T follicular helper cell (primary cell): ENCODE results near the gene NPNT.

ENCODE experiments used
- DNase-seq: peaks from one replicate; pipeline ENCODE4 v3.0.0-alpha.2; 2020; ENCODE audit warnings: low read depth

Gene NPNT

GRCh38 chr4:105912633-105913032, 17.4 kb downstream of the NPNT start:
- no peak for DNase-seq

GRCh38 chr4:105917171-105917685, 22.0 kb downstream of the NPNT start:
- no peak for DNase-seq

GRCh38 chr4:105921301-105921700, 26.0 kb downstream of the NPNT start:
- DNase-seq, result no peak

- no peak for DNase-seq
These were observed 28.4 kb downstream of the NPNT start for GRCh38 chr4:105923497-105924238.

GRCh38 chr4:105924341-105924740, 29.1 kb downstream of the NPNT start:
- no peak for DNase-seq

- no peak for DNase-seq
These were observed 35.4 kb downstream of the NPNT start for GRCh38 chr4:105930698-105931097.

- DNase-seq, result no peak
These were observed 37.8 kb downstream of the NPNT start for GRCh38 chr4:105933083-105933482.

GRCh38 chr4:105934386-105934785, 39.1 kb downstream of the NPNT start:
- DNase-seq, result no peak

- no peak for DNase-seq
These were observed 41.6 kb downstream of the NPNT start for GRCh38 chr4:105936901-105937300.

GRCh38 chr4:105937759-105938158, 42.5 kb downstream of the NPNT start:
- no peak for DNase-seq

- no peak for DNase-seq
These were observed 48.0 kb downstream of the NPNT start for GRCh38 chr4:105943234-105943633.

GRCh38 chr4:105944540-105944939, 49.3 kb downstream of the NPNT start:
- no peak for DNase-seq

- no peak for DNase-seq
These were observed 51.5 kb downstream of the NPNT start for GRCh38 chr4:105946771-105947170.

- no peak for DNase-seq
These were observed 55.4 kb downstream of the NPNT start for GRCh38 chr4:105950701-105951100.

- no peak for DNase-seq
These were observed 55.9 kb downstream of the NPNT start for GRCh38 chr4:105951198-105951597.

- no peak for DNase-seq
These were observed 57.3 kb downstream of the NPNT start for GRCh38 chr4:105952591-105952990.

- no peak for DNase-seq
These were observed 61.3 kb downstream of the NPNT start for GRCh38 chr4:105956569-105956968.

- DNase-seq, result no peak
These were observed 62.4 kb downstream of the NPNT start for GRCh38 chr4:105957680-105958079.

GRCh38 chr4:105963461-105964400, 68.5 kb downstream of the NPNT start:
- DNase-seq, result no peak

GRCh38 chr4:105965183-105965800, 70.0 kb downstream of the NPNT start:
- no peak for DNase-seq

GRCh38 chr4:105966051-105966450, 70.8 kb downstream of the NPNT start:
- DNase-seq, result no peak

GRCh38 chr4:105967058-105967658, 71.9 kb downstream of the NPNT start:
- no peak for DNase-seq
